ENCODE data around the gene KMT2E. TPM values are rescaled to one million over a fixed set of nuclear protein-coding genes. Genes with fewer than 3 reads are reported as not detected.

Gene KMT2E
- total and polyA plus RNA-seq, 2 donors (not counting 1 experiment from before 2014, with no cell fraction given) = 32.4 to 328 TPM

GRCh38 chr7:105014693-105015389, 836 bp downstream of the KMT2E start:
- peak overlapping the region; percentile 100 for H3K27ac Mint-ChIP-seq
- no peaks in the 10 kb centered on the region for H3K27me3 Mint-ChIP-seq
- ChIA-PET CTCF (interaction anchor here (0.6 to 16.1 kb wide), 10 partner anchors 8 to 92 kb away, joined by 3 to 282 read pairs (median 8); no protein-coding TSS in a partner anchor), POLR2A (interaction anchor here (0.5 to 8.5 kb wide), 7 partner anchors 13 to 89 kb away, joined by 5 to 101 read pairs (median 11); no protein-coding TSS in a partner anchor)
- H3K9me3 ChIP-seq (ENCODE audit: control extremely low read depth in 1 of 3, control insufficient read depth in 2 of 3, insufficient read depth in 1 of 3, low read length in 2 of 3) = no peaks in the 10 kb centered on the region
- H2AFZ ChIP-seq (ENCODE audit: insufficient read depth, low read depth, low read length, poor library complexity, severe bottlenecking) = peak overlapping the region; percentile 71
- no peaks in the 10 kb centered on the region for H3K9me3 Mint-ChIP-seq (ENCODE audit: insufficient read depth)
- TF ChIP-seq EZH2 (IDR thresholded peaks at IDR 0.05; ENCODE audit: borderline replicate concordance, insufficient read depth, low read depth, low read length, poor library complexity, severe bottlenecking) (no peak), CTCF (IDR thresholded peaks at IDR 0.05) (no peak)
- H3K4me2 ChIP-seq (replicated peaks; ENCODE audit: low read depth, low read length, poor library complexity, severe bottlenecking) = peak overlapping the region; percentile 82
- DNase-seq = peak; percentile 65
- peaks cover 93% of the 10 kb centered on the region for H3K79me2 ChIP-seq (ENCODE audit: control insufficient read depth, insufficient read depth, low read length)
- peak overlapping the region; percentile 100 for H3K27ac ChIP-seq (ENCODE audit: low read length in 2 of 2)
- peaks cover 0 to 7% of the 10 kb centered on the region in 2 experiments for H3K36me3 ChIP-seq (replicated peaks in 1 of 2; ENCODE audit: control extremely low read depth in 1 of 2, control insufficient read depth in 1 of 2, extremely low read depth in 1 of 2, insufficient read depth in 2 of 2, low read length in 1 of 2)
- H3K4me1 Mint-ChIP-seq = peaks cover 50% of the 10 kb centered on the region
- no peaks in the 10 kb centered on the region for H3K27me3 ChIP-seq (replicated peaks in 1 of 4; ENCODE audit: control extremely low read depth in 1 of 4, control insufficient read depth in 3 of 4, insufficient read depth in 4 of 4, low read length in 3 of 4)
- no peak for ATAC-seq (ENCODE audit: low read depth)
- intact Hi-C loops (cut with micrococcal nuclease) = loop anchor here (1.0 to 10.0 kb wide), 5 partner anchors 92 to 1100 kb away; partner anchors contain the start of genes PUS7, RINT1 and SYPL1
- 0% methylated on average over 19 of the region's 22 CpGs for WGBS (ENCODE audit: insufficient coverage)
- H4K20me1 ChIP-seq (ENCODE audit: control insufficient read depth, insufficient read depth, low read length, poor library complexity, severe bottlenecking) = peaks cover 6% of the 10 kb centered on the region
- H3K4me3 Mint-ChIP-seq = peak overlapping the region; percentile 99
- peak overlapping the region; percentile 100 for H3K9ac ChIP-seq (ENCODE audit: low read length)
- H3K4me1 ChIP-seq (ENCODE audit: control insufficient read depth in 2 of 2, insufficient read depth in 2 of 2, low read length in 2 of 2) = peaks cover 24 to 48% of the 10 kb centered on the region in 2 donors
- H3K4me3 ChIP-seq (ENCODE audit: control extremely low read depth in 1 of 5, extremely low read depth in 1 of 5, insufficient read depth in 1 of 5, low read depth in 2 of 5, low read length in 4 of 5) = peak overlapping the region; percentile 95 to 100 (median 99)
